Measurements from ENCODE around the gene GAL3ST3.

DNA sequence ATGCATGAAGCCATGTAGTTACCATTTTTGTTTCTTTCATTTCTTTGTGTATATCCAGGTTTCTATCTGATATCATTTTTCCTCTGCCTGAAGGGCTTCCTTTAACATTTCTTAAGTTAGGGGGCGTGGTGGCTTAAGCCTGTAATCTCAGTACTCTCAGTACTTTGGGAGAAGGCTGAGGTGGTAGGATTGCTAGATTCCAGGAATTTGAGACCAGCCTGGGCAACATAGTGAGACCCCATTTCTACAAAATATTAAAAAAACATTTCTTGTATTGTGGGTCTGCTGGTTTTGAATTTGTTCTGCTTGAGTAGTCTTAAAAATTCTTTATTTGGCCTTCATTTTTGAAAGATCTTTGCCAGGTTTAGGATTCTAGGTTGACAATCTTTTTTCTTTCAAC is 15.6 kb upstream of the GAL3ST3 start:
- TF ChIP-seq LEF1 (IDR thresholded peaks at IDR 0.05; ENCODE audit: borderline replicate concordance) (no peak), FOXM1 (IDR thresholded peaks at IDR 0.05; ENCODE audit: borderline replicate concordance) (no peak), CTBP1 (IDR thresholded peaks at IDR 0.05; ENCODE audit: borderline replicate concordance) (no peak), L3MBTL2 (conservative IDR thresholded peaks at IDR 0.05) (no peak), ARNT (IDR thresholded peaks at IDR 0.05) (no peak), SUZ12 (IDR thresholded peaks at IDR 0.05) (no peak), FOXA1 (IDR thresholded peaks at IDR 0.05) (no peak), BHLHE40 (IDR thresholded peaks at IDR 0.05; ENCODE audit: borderline replicate concordance) (no peak), HDGF (IDR thresholded peaks at IDR 0.05; ENCODE audit: borderline replicate concordance) (no peak)
- TF ChIP-seq, protein P1, sequence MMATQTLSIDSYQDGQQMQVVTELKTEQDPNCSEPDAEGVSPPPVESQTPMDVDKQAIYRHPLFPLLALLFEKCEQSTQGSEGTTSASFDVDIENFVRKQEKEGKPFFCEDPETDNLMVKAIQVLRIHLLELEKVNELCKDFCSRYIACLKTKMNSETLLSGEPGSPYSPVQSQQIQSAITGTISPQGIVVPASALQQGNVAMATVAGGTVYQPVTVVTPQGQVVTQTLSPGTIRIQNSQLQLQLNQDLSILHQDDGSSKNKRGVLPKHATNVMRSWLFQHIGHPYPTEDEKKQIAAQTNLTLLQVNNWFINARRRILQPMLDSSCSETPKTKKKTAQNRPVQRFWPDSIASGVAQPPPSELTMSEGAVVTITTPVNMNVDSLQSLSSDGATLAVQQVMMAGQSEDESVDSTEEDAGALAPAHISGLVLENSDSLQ (IDR thresholded peaks at IDR 0.05) = no peak
